Cardiac septum (tissue), 1 donor: Measurements from ENCODE around the gene IGFL1. TPM values are rescaled to one million over a fixed set of nuclear protein-coding genes. Genes with fewer than 3 reads are reported as not detected.
"Not testable (repeated sequence)": the region's sequence is repeated elsewhere in the genome, so short reads cannot be mapped to it uniquely, and the experiment has no call there.

Experiments
- DNase-seq: peaks from one replicate; pipeline ENCODE4 v3.0.0-alpha.2; 2020; ENCODE audit warnings: low spot score
- intact Hi-C: fragments of 100-400 bp; cut with DNase I; formaldehyde crosslinking; loops from one replicate; pipeline ENCODE4 v1.14.0; 2022
- long read RNA-seq: library from polyadenylated mRNA; unstranded; transcript quantifications from one replicate; pipeline ENCODE4 v2.0.0, GENCODE V29; 2021
- total RNA-seq: library from RNA; stranded (reverse); fragmentation: NEBNext Ultra II Directional; extraction: Animal tissue kit (Norgen Biotek cat#: 25700); gene quantifications from one replicate; pipeline ENCODE4 v1.2.1, GENCODE V29; 2021
- donor health status: DM: no; HTN: no; CAD: no.

The IGFL1 gene
- not detected for total RNA-seq
- long read RNA-seq: 0 reads

DNA sequence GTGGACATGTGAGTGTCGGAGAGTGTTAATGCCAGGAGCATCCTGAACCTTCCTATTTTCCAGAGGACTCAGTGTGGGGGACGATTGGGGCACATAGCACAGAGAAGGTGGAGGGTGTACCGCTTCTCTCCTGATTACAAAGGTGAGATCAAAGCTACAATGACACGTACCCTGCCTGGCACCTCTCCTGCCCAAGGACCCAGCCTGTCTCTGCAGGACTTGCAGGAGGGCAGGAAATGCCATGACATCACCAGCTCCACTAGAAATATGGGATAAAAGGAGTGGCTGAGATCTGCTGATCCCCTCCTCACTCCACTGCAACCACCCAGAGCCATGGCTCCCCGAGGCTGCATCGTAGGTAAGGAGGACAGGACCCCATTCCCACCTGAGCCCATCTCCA, at the start of gene IGFL1:
IGFL1 (plus strand) TSS at position 301 of the 400 bp plus-strand sequence; CDS start at position 334, 33 bp downstream.
- intact Hi-C loops: no loop called here
- DNase-seq: no peak

DNA sequence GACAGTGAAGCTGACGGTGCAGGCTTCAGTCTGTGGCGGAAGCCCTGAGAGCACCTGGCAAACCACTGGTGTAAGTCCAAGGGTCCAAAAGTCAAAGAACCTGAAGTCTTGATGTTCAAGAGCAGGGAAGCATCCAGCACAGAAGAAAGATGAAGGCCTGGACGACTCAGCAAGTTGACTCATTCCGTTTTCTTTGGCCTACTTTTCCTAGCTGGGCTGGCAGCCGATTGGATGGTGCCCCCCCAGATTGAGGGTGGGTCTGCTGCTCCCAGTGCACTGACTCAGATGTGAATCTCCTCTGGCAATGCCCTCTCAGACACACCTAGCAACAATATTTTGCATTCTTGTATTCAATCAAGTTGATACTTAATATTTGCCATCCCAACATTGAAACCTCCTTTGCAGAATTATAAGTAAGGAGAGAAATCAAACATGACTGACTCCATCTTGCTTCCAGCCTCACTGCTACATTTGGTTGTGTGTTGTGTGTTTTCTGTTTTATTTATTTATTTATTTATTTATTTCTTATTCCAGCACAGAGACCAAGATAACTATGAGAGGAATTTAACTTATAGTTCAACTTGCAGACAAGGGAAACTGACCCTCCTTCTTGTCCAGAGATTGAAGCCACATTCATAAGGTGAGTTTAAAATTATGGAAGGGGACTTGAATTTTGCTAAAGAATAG, 48.7 kb upstream of the IGFL1 start:
- no peak for DNase-seq
- intact Hi-C loops: no loop called here

DNA sequence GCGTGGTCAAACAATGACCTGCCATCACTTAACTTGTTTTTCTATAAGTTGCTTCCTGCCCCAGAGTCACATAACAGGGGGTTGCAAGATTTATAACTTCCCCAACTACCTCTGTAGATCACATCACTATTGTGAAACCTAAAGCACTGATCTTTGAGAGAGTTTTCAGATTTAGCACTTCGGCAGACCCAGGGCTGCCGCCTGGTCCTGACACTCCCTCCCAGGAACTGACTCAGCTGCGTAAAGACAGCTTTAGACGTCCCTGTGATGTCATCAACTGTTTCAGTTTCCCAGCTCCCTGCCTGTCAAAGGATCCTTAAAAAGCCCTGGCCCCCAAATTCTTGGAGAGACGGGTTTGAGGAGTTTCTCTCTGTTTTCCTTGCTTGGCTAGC, 48.2 kb upstream of the IGFL1 start:
- DNase-seq: no peak
- intact Hi-C loops: no loop called here

DNA sequence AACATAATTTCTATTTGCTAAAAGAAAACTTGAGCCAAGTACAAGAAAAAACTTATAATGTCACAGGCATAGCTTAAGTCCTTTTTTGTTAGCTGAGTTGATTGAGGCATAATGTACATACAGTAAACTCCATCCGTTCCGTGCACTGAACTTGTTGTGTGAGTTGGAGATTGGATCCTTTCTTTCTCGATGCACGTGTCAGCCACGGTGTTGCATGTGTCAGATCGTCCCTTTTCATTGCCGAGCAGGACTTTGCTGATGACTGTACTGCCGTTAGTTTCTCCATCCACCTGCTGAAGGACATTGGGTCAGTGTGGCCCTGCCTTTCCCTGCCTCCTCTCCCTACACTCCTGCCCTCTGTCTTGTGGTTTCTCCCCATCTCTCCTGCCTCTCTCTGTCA, 47.1 kb upstream of the IGFL1 start:
- intact Hi-C loops: no loop called here
- DNase-seq: no peak

DNA sequence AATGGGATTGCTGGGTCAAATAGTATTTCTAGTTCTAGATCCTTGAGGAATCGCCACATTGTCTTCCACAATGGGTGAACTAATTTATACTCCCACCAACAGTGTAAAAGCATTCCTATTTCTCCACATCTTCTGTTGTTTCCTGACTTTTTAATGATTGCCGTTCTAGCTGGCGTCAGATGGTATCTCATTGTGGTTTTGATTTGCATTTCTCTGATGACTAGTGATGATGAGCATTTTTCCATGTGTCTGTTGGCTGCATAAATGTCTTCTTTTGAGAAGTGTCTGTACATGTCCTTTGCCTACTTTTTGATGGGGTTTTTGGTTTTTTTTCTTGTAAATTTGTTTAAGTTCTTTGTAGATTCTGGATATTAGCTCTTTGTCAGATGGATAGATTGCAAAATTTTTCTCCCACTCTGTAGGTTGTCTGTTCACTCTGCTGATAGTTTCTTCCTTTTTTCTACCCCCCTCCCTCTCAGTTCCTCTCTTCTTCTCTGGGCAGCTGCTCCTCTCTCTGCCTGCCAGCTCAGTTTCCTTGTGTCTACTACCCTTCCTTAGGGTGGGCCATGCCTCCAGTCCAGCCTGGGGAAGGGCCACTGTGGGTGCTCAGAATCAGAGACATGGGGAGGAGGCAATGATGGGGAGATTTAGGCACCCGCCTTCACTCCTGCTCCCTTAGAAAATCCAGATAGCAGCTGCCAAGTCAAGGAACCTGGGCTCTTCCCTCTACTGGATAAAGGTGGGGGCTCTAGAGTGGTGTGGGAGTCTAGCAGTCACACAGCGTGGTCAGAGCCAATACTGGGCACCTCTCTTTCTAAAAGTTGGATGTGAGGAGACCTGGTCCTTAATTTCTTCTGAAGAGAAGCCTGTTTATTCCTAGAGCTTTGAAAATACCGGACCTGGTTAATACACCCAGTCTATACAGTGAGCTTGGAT, 44.5 kb upstream of the IGFL1 start:
- DNase-seq: not testable (repeated sequence)
- intact Hi-C loops: loop anchor here (5.0 kb wide), 2 partner anchors 103 to 153 kb away; no protein-coding TSS in a partner anchor

DNA sequence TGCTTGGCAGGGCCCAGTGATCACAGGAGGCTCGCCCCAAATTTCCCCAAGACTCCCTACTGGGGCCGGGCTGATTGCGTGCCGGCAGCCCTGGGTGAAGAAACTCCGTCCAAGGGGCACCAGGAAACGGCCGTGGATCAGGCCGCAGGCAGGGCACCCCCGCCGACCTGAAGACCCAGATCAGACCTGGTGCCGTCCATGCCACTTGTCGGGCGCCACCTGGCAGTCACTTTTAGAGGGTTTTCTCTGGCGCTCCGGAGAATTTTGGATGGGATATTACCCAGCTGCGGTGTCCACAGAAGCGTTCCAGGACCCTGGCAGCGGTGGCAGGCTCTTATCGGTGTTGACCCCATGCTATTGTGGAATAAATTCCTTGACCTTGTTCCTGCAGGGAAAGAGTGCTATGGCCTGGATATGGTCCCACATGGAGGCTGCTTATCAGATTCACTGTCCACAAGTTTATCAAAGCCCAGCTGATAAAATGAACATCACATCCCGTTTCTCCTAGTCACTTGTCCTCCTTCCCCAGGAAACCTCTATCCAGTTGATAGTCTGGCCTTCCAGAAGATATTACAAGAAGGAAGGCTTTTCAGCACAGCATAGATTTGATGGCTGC, 43.3 kb upstream of the IGFL1 start:
- intact Hi-C loops: loop anchor here (5.0 kb wide), 2 partner anchors 104 to 154 kb away; no protein-coding TSS in a partner anchor

DNA sequence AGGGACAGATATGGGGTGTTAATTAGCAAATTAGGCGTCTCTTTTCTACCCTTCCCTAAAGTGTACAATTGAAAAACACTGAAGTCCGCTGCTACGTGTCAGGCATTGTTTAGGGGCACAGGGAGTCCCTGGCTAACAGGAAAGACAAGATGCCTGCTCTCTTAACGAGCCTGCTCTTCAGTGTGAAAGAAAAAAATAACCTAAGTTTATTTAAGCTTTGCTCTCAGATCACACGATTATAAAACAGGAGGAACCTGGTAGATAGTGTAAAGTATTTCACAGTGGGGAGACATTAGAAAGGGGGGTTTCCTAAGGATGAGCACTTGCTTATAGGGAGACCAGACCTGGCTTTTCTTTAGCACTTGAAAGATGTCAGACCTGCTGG, 42.8 kb upstream of the IGFL1 start:
- DNase-seq: no peak
- intact Hi-C loops: loop anchor here (5.0 kb wide), 2 partner anchors 104 to 154 kb away; no protein-coding TSS in a partner anchor

More for the DNA sequence above, 43.3 kb upstream of the IGFL1 start:
- no peak for DNase-seq

DNA sequence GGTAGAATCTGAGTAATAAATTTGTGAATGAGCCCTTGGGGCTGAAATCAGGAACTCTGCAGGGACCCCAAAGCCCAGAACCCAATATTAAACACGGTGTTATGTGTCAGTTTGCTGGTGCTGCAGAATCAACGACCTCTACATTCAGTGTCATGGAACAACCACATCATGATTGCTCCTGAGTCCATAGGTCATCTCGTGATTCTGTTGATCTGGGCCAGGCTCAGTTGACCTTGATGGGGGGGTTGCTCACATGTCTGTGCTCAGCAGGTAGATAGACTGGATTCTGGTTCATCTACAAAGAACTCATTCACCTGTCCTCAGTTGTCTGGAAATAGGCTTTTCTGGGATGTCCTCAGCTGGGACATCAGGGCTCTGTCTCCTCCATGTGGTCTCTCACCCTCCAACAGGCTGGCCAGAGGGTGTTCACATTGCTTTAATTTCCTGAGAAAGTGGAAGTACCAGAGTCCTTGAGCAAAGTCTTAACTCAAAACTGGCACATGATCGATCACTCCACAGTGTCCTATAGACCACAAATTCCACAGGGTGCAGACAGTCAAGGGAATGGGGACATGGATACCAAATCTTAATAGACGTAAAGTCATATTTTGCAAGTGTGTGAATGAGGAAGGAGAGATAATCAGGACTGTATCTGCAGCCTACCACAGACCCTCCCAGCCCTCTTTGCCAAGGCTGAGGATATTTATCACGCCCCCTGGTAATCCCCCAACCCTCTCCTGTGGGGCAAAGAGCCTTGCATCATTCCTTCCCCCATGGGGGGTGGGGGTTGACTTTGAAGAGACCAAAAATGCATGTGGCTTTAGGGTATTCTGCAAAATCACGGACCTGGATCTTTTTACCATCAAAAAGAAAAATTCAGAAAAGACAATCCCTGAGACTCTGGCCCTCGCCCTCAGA, 39.3 kb upstream of the IGFL1 start:
- intact Hi-C loops: loop anchor here (5.0 kb wide), 2 partner anchors 108 to 158 kb away; no protein-coding TSS in a partner anchor
- DNase-seq: no peak

DNA sequence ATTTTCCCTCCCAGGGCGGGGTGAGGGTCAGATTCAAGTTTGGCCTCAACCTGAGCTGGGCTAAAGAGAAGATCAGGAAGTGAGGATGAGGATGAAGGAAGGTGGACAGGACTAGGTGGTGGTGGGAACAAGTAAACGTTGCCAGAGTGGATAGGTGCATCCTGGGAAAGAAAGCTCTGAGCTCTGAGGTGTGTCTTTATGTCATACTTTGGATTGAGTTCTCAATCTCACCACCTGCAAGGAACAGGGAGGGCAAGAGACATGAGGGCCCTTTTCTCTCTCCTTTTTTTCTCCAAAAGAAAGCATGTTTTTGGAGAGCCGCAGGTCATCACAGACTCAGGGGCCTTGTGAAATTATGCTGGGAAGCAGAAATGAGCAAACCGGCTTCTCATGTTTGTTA, 38.2 kb upstream of the IGFL1 start:
- intact Hi-C loops: no loop called here
- no peak for DNase-seq

DNA sequence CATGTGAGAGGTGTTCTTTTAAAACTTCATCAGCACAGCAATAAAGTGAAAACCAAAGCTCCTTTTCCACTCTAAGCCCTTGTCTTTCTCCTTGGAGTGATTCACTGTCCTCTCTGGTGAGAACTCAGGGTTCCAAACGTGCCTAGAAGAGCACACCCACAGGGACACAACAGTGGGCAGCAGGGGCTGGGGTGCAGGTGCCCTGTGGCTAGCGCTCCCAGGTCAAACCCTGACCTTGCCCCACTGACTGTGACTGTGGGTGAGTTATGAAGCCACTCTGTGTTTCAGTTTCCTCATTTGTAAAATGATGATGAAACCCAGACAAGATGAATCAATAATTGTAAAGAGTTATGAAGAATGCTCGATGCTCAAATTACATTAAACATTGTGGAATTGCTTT, 37.6 kb upstream of the IGFL1 start:
- intact Hi-C loops: no loop called here

DNA sequence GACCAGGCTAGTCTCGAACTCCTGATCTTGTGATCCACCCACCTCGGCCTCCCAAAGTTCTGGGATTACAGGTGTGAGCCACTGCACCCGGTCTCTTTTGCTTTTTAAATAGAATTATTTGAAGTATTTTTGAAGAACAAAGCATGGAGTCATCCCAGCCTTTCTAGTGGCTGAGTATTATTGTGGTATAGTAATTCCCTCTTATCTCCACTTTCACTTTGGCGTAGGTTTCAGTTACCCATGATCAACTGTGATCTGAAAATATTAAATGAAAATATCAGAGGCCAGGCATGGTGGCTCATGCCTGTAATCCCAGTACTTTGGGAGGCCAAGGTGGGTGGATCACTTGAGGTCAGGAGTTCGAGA, 36.9 kb upstream of the IGFL1 start:
- intact Hi-C loops, DNase-seq: not testable (repeated sequence)

More for the DNA sequence above, 37.6 kb upstream of the IGFL1 start:
- DNase-seq: no peak

DNA sequence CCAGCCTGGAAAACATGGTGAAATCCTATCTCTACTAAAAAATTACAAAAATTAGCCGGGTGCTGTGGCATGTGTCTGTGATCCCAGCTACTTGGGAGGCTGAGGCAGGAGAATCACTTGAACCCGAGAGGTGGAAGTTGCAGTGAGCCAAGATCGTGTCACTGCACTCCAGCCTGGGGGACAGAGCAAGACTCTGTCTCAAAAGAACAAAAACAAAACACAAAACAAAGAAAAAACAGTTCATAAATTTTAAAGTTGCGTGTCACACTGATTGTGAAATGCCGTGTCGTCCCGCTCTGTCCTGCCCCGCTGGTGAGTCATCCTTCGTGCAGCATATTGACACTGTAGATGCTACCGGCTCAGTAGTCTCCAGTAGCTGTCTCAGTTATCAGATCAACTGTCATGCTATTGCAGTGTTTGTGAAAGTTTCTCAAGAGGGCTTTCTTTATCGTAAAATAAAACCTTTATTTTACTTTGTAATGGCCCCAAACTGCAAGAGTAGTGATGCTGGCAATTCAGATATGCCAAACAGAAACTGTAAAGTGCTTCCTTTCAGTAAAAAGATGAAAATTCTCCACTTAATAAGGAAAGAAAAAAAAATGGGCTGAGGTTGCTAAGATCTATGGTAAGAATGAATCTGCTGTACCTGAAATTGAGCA, 36.4 kb upstream of the IGFL1 start:
- intact Hi-C loops: no loop called here
- DNase-seq: no peak

DNA sequence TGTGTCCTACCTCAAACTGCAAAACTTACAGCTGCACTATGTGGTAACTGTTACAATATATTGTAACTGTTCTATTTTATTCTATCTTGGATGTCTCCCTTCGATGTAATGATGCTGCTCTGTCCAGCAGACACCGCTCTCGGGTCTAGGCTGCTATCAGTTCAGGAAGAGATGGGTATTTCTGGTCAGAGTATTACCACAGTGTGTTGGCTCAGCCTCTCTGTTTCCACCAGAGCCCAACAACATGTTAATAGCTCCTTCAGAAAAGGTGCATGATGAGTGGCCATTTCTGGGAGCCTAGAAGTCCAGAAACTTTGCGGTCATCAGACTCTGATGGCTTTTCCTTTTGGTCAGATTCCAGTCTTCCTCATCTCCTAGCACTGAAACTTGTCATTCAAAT, 35.9 kb upstream of the IGFL1 start:
- intact Hi-C loops: no loop called here
- no peak for DNase-seq

DNA sequence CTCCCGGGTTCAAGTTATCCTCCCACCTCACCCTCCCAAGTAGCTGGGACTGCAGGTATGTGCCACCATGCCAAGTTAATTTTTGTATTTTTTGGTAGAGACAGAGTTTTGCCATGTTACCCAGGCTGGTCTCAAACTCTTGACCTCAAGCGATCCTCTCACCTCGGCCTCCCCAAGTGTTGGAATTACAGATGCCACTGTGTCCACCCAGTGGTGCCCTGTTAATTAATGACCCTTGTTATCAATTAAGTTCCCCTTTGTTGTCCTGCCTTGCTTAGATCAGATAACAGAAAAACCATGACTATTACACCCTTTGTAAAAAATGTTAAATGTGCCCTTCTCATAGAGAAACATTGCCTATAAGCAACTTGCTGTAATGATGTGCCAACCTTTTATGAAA, 34.4 kb upstream of the IGFL1 start:
- DNase-seq: no peak
- intact Hi-C loops: no loop called here

DNA sequence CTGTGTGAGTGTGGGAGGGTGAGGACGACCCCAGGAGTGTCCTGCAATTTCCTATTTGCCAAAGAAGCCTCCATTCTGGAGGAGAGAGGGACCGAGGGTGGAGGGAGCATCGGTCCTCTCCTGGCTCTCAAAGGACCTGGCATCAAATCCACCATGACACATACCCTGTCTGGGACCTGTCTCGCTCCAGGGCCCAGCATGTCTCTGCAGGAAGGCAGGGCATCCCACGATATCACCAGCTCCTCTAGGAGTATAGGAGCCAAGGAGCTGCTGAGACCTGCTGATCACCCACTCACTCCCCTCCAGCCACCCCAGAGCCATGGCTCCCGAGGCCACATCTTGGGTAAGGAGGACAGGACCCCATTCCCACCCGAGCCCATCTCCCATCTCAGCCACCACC, 33.6 kb upstream of the IGFL1 start:
- intact Hi-C loops, DNase-seq: not testable (repeated sequence)

DNA sequence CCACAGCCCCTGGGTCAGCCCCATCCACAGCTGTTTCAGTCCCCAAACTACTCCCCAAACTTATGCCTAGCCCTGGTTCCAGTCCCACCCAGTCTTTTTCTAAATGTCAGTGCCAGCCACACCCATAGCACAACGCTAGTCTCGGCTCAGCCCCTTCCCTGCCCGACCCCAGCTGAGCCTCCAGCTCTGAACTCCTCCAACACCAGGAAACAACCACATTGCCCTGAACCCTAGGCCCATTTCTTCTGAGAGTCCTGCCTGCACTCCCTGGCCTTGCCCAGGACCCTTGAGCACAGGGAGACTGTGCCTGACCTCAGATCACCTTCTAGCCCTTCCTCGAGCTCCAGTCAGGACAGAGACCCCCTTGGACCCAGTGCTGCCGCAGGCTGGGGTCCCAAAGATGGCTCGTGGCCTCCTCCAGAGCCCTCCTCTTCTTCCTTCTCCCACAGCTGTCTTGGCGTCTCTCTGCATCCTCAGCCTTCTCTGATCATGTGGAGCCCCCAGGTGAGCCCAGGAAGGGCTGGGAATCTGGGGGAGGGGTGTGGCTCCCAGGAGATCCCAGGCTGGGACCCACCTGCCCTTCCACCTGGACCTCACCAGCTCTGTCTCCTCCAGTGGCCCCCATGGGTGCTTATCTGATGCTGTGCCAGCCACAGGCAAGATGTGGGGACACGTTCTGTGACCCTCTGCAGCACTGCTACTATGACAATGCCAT, 33.0 kb upstream of the IGFL1 start:
- intact Hi-C loops: no loop called here

DNA sequence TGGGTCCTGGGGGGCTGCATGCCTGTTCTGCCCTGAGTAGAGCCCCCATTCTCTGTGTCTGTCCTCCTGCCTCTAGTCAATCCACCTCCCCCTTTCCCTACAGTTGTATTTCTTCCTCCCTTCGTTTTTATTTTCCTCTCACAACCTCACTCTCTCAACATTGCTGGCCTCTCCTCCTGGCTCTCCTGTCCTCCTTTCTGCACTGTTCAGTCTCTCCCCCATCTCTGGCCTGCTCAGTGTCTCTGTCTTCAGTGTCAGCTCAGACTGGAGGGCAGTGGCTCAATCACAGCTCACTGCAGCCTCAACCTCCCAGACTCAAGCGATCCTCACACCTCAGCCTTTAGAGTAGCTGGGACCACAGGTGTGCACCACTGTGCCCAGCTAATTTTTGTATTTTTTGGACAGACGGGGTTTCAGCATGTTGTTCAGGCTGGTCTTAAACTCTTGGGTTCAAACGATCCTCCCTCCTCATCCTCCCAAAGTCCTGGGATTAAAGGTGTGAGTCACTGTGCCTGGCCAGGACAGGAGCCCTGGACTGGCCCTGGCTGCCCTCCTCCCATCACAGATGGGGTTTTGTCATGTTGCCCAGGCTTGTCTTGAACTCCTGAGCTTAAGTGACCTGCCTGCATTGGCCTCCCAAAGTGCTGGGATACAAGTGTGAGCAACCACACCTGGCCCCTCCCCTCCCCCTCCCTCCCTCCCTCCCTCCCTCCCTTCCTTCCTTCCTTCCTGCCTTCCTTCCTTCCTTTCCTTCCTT, 32.0 kb upstream of the IGFL1 start:
- DNase-seq: no peak
- intact Hi-C loops: no loop called here

More for the DNA sequence above, 33.0 kb upstream of the IGFL1 start:
- DNase-seq: no peak
